Prostate gland (tissue), 2 donors: ENCODE measurements around the gene GALNT14.

ENCODE experiments used
- POLR2A ChIP-seq: fragments of 450-650 bp; IDR thresholded peaks from one replicate; pipeline ENCODE4 v1.6.1; 2016; ENCODE audit warnings: antibody characterized with exemption, mild to moderate bottlenecking
- TF ChIP-seq, protein P1 (sequence below), 4 experiments: fragments of 200-600 bp in 2 of 4; fragments of 450-650 bp in 2 of 4; sonication (generic) in 2 of 4; IDR thresholded peaks; 1 replicate in 3 of 4; 2 replicates in 1 of 4; pipeline ENCODE4 v1.5.1; 2016 to 2019; ENCODE audit warnings: antibody characterized with exemption in 4 of 4, mild to moderate bottlenecking in 2 of 4, moderate library complexity in 2 of 4

GRCh38 chr2:31122133-31122532 is 16.1 kb downstream of the GALNT14 start:
- TF ChIP-seq POLR2A: no peak
- TF ChIP-seq, protein P1, sequence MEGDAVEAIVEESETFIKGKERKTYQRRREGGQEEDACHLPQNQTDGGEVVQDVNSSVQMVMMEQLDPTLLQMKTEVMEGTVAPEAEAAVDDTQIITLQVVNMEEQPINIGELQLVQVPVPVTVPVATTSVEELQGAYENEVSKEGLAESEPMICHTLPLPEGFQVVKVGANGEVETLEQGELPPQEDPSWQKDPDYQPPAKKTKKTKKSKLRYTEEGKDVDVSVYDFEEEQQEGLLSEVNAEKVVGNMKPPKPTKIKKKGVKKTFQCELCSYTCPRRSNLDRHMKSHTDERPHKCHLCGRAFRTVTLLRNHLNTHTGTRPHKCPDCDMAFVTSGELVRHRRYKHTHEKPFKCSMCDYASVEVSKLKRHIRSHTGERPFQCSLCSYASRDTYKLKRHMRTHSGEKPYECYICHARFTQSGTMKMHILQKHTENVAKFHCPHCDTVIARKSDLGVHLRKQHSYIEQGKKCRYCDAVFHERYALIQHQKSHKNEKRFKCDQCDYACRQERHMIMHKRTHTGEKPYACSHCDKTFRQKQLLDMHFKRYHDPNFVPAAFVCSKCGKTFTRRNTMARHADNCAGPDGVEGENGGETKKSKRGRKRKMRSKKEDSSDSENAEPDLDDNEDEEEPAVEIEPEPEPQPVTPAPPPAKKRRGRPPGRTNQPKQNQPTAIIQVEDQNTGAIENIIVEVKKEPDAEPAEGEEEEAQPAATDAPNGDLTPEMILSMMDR (IDR thresholded peaks at IDR 0.05): no peak
